GM12875 (cell line): ENCODE results near the gene FAM167B.

Experiments
- H3K4me3 ChIP-seq: one replicate; pipeline ENCODE4 v1.5.1; 2011; ENCODE audit warnings: low read depth, low read length, control low read depth
- TF ChIP-seq, protein P1 (sequence below): IDR thresholded peaks from 2 replicates; pipeline ENCODE4 v1.5.1; 2011; ENCODE audit warnings: low read depth, mild to moderate bottlenecking, control low read depth, inconsistent platforms, low read length, moderate library complexity, borderline replicate concordance; ENCODE audit not compliant: insufficient read depth

Gene FAM167B

DNA sequence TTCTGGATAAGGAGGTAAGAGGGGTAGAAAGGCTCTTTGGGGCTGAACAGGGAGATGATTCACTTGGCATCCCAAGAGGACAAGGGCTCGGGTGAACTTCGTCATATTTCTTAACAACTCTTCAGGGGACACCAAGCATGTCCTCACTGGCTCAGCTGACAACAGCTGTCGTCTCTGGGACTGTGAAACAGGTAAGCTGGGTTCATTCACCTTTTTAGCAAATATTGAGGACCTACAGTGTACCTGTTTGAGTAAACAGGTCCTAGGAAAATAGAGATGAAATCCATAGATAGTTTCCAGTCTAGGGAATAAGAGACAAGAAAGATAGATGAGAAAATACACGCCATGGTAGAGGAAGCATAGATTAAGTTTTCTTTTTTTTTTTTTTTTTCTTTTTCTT is 22.7 kb upstream of the FAM167B start:
- no peak overlapping the region for H3K4me3 ChIP-seq
- TF ChIP-seq, protein P1, sequence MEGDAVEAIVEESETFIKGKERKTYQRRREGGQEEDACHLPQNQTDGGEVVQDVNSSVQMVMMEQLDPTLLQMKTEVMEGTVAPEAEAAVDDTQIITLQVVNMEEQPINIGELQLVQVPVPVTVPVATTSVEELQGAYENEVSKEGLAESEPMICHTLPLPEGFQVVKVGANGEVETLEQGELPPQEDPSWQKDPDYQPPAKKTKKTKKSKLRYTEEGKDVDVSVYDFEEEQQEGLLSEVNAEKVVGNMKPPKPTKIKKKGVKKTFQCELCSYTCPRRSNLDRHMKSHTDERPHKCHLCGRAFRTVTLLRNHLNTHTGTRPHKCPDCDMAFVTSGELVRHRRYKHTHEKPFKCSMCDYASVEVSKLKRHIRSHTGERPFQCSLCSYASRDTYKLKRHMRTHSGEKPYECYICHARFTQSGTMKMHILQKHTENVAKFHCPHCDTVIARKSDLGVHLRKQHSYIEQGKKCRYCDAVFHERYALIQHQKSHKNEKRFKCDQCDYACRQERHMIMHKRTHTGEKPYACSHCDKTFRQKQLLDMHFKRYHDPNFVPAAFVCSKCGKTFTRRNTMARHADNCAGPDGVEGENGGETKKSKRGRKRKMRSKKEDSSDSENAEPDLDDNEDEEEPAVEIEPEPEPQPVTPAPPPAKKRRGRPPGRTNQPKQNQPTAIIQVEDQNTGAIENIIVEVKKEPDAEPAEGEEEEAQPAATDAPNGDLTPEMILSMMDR: no peak

DNA sequence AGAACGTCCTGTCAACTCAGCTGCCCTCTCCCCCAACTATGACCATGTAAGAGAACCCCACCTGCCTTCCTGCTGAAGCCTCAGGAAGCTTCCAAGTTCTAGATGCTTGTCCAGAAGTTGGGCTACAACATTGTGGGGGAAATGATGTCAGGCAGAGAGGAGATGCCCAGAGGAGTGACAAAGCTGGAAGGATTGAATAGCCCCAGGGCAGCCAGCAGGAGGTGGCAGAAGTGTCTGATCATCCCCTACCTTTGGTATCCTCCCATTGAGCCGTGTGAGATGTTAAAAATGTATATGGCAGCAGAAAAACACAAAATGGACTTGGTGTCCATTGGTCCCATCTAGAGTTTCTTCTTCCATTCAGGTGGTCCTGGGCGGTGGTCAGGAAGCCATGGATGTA is 18.3 kb upstream of the FAM167B start:
- no peak overlapping the region for H3K4me3 ChIP-seq
- TF ChIP-seq, protein P1: no peak

DNA sequence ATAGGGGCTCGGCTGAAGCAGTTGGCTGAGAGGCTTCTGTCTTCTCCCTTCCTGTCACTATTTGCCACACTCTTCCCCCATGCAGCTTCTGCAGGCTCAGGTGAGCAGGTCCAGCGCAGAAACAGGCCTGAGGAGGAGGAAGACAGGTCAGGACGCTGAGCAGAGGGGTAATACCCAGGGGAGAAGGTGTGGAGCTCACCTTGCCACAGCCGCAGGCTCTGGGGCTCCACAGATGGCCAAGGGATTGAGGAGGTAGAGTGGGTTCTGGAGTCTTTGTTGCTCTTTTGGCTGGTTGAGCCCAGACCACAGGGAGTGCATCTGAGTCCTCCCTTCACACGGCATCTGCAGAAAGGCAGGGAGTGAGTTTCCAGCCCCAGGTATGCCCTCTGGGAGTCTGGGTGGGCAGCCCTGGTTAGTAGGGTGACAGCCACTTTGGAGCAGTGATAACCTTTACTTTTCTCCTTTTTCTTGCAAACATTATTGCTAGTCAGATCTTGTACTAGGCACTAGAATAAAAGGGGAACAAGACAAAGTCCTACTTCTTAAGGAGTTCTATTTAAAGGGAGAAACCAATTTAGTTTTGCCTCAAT is 15.1 kb upstream of the FAM167B start:
- TF ChIP-seq, protein P1: no peak
- no peak overlapping the region for H3K4me3 ChIP-seq

DNA sequence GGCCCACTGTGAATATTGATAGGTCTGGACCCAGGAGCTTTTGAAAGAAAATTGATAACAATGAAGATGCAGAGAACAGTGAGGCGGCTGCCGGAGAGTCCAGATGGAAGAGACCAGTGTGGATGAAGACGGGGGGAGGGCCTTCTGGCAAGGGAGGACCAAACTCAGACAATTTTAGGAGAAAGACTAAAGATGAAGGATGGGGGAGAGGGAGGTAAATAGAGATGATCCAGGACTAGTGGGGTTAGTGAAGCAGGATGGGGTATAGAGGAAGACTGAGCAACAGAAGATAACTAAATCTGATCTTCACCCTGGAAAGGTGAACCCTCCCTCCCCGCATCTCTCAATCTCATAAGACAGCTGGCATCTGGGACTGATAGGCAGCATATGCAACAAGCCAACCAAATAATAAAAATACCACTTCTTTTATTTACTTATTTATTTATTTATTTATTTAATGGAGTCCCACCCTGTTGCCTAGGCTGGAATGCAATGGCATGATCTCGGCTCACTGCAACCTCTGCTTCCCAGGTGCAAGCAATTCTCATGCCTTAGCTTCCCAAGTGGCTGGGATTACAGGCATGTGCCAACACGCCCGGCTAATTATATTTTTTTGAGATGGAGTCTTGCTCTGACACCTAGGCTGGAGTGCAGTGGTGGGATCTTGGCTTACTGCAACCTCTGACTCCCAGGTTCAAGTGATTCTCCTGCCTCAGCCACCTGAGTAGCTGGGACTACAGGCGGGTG is 14.3 kb upstream of the FAM167B start:
- no peak overlapping the region for H3K4me3 ChIP-seq

DNA sequence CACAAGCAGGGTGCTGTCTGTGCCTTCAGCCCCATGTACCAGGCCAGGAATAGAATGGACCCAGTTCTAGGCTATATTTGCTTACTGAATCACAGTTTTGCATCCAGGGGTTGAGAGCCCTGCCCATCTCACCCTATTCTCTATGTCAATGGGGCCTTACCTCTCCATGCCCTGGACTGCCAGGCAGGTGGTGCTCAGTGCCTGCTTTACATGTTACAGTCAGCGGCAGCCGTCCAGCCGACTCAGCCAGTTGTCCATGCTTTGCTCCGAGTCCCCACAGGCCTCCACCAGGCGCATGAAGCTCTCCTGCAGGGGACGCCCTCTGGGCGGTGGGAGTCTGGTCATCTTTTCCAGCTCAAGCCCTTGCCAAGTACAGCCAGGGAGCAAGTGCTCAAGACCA is 12.2 kb upstream of the FAM167B start:
- TF ChIP-seq, protein P1: no peak

More for the DNA sequence above, 14.3 kb upstream of the FAM167B start:
- TF ChIP-seq, protein P1: no peak

DNA sequence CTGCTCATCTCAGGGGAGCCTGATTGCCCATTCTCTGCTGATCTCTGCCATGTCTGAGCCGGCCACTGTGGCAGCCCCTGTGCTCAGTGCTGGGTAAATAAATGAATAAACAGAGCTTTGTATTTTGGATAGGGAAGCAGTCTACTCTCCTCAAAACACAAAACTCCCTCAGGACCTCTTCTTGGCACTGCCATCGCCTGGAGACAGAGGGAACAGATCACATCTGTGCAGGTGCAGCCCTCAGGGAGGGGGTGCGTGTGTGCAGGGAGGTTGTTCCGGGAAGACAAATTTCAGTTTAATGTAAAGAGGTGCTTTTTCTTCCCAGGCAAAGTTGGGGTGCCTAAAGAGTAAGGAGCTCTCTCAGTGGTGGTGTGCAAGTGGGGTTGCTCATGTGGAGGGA is 7.7 kb upstream of the FAM167B start:
- no peak overlapping the region for H3K4me3 ChIP-seq
- TF ChIP-seq, protein P1: no peak

More for the DNA sequence above, 12.2 kb upstream of the FAM167B start:
- no peak overlapping the region for H3K4me3 ChIP-seq

DNA sequence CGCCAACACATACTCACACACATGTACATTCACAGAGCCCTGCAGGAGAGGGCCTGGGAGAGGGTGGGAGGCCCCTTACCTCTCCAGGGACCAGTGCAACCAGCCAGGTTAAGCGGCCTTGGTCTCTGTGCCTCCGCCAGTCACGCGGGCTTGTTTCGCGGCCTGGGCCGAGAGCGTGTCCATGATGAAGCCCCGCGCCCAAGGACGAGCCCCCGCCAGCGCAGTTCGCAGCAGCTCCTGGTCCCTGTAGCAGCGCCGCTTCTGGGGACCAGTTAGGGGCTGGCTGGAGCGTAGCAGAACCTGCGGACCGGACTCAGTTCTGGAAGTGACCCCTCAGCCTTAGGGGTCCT is 7.3 kb upstream of the FAM167B start:
- no peak overlapping the region for H3K4me3 ChIP-seq
- TF ChIP-seq, protein P1: no peak
